Liver (tissue), 9 donors: Measurements from ENCODE around the gene KLF13. TPM values are rescaled to one million over a fixed set of nuclear protein-coding genes. Genes with fewer than 3 reads are reported as not detected.

Experiments
- DNase-seq: peaks from one replicate; pipeline ENCODE4 v3.0.0-alpha.2; 2017; ENCODE audit warnings: low spot score
- H3K27ac ChIP-seq, 2 donors: one replicate each; pipeline ENCODE4 v1.7.0; 2013; ENCODE audit warnings: inconsistent platforms in 2 of 2, low read length in 2 of 2, control low read depth in 1 of 2, low read depth in 1 of 2, mild to moderate bottlenecking in 1 of 2
- H3K27me3 ChIP-seq, 4 donors: one replicate each; pipeline versions ENCODE4 v1.6.1 to v1.7.0; 2013; ENCODE audit warnings: low read length in 3 of 4, inconsistent platforms in 1 of 4, mild to moderate bottlenecking in 1 of 4, moderate library complexity in 1 of 4; ENCODE audit not compliant: control insufficient read depth in 4 of 4, insufficient read depth in 4 of 4
- H3K36me3 ChIP-seq, 4 donors: one replicate each; pipeline versions ENCODE4 v1.6.1 to v1.7.0; 2013; ENCODE audit warnings: low read length in 3 of 4, mild to moderate bottlenecking in 3 of 4, low read depth in 1 of 4, moderate library complexity in 1 of 4; ENCODE audit not compliant: control insufficient read depth in 4 of 4, insufficient read depth in 3 of 4
- H3K4me1 ChIP-seq, 4 donors: one replicate each; pipeline versions ENCODE4 v1.6.1 to v1.7.0; 2013; ENCODE audit warnings: low read length in 3 of 4, mild to moderate bottlenecking in 3 of 4, moderate library complexity in 1 of 4; ENCODE audit not compliant: control insufficient read depth in 4 of 4, insufficient read depth in 4 of 4
- H3K4me3 ChIP-seq, 3 donors: one replicate each; pipeline versions ENCODE4 v1.6.1 to v1.7.0; 2013; ENCODE audit warnings: low read length in 3 of 3, control low read depth in 1 of 3, low read depth in 1 of 3, mild to moderate bottlenecking in 1 of 3
- H3K9ac ChIP-seq, 2 donors: one replicate each; pipeline ENCODE4 v1.7.0; 2013; ENCODE audit warnings: low read length in 2 of 2, mild to moderate bottlenecking in 2 of 2, moderate library complexity in 2 of 2, control low read depth in 1 of 2, low read depth in 1 of 2
- H3K9me3 ChIP-seq, 4 donors: one replicate each; pipeline versions ENCODE4 v1.6.1 to v1.7.0; 2013; ENCODE audit warnings: low read length in 3 of 4; ENCODE audit not compliant: control insufficient read depth in 4 of 4
- ATF3 ChIP-seq: IDR thresholded peaks from 2 replicates; pipeline ENCODE4 v1.6.1; 2016; ENCODE audit warnings: antibody characterized with exemption
- CTCF ChIP-seq: fragments of 150-350 bp; IDR thresholded peaks from 2 replicates; pipeline ENCODE4 v1.5.1; 2017; ENCODE audit warnings: improper control_type of control experiment, low read depth, low read length; ENCODE audit not compliant: missing input control
- FOXA1 ChIP-seq: IDR thresholded peaks from 2 replicates; pipeline ENCODE4 v1.6.1; 2016; ENCODE audit warnings: antibody characterized with exemption
- GABPA ChIP-seq, 2 donors: IDR thresholded peaks in 1 of 2; conservative IDR thresholded peaks in 1 of 2; 2 replicates each; pipeline ENCODE4 v1.6.1; 2016; ENCODE audit warnings: antibody characterized with exemption in 2 of 2, mild to moderate bottlenecking in 1 of 2, moderate library complexity in 1 of 2
- HNF4A ChIP-seq, 2 donors: conservative IDR thresholded peaks; 2 replicates each; pipeline ENCODE4 v1.6.1; 2016; ENCODE audit warnings: antibody characterized with exemption in 2 of 2, mild to moderate bottlenecking in 2 of 2
- RAD21 ChIP-seq, 2 donors: IDR thresholded peaks; 2 replicates each; pipeline ENCODE4 v1.6.1; 2016; ENCODE audit warnings: antibody characterized with exemption in 2 of 2, mild to moderate bottlenecking in 2 of 2
- TAF1 ChIP-seq: conservative IDR thresholded peaks from 2 replicates; pipeline ENCODE4 v1.6.1; 2016; ENCODE audit warnings: antibody characterized with exemption, mild to moderate bottlenecking
- WGBS: extraction: QIAGEN DNeasy Blood & Tissue Kit; methylation state at CpG from one replicate; pipeline ENCODE4 v1.1.7; 2013; 5-methylcytosine and 5-hydroxymethylcytosine counted together
- polyA plus RNA-seq, 2 donors: library from polyadenylated mRNA; stranded (reverse) in 1 of 2; unstranded in 1 of 2; fragments of 200-250 nt in 1 of 2; fragments of >200 nt in 1 of 2; fragmentation: Nextera tagmentation in 1 of 2; extraction: Ambion mirVana in 1 of 2; gene quantifications; one replicate each; pipeline versions ENCODE4 v1.2.1 to v1.2.3, GENCODE V29; 2013 to 2015
- total RNA-seq, 2 donors: library from RNA; depleted of rRNA; stranded (reverse); fragments of >200 nt; gene quantifications; one replicate each; pipeline ENCODE4 v1.2.3, GENCODE V29; 2014
- TF ChIP-seq, protein P1 (sequence below): IDR thresholded peaks from 2 replicates; pipeline ENCODE4 v1.6.1; 2016; ENCODE audit warnings: antibody characterized with exemption, mild to moderate bottlenecking
- TF ChIP-seq, protein P2 (sequence below): IDR thresholded peaks from 2 replicates; pipeline ENCODE4 v1.6.1; 2016; ENCODE audit warnings: antibody characterized with exemption
- donor health status: healthy.
- donor health status: healthy.
- donor health status: healthy.
- donor health status: healthy.
- donor health status: healthy.

The KLF13 gene
- total and polyA plus RNA-seq, 4 donors, result 17.4 to 77.1 (median 57.5) TPM

DNA sequence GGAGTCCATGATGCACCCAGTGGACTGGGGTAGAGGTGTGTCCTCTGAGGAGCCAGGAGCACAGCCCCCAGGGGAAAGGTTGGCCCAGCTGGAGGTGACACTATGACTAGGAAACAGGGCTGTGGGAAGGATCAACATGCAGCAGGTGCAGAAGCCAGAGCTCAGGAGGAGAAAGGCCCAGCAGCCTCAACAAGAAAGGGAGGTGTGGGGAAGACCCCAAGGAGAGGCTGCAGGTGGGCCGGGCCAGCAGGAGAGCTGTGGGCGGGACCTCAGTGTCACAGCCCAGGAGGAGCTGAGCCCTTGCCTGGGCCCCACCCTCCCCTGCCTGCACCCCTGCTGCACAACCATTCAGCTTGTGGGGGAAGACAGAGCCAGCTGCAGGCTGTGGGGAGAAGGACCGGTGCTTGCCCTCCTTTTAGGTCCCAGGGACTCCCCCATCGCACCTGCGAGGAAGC is 18.4 kb upstream of the KLF13 start:
- Histone ChIP-seq H3K9ac (no peak overlapping the region), H3K27me3 (no peaks in the 10 kb centered on the region), H3K36me3 (no peaks in the 10 kb centered on the region), H3K9me3 (no peaks in the 10 kb centered on the region), H3K27ac (no peak overlapping the region), H3K4me3 (no peak overlapping the region), H3K4me1 (peaks cover 8 to 18% (median 14%) of the 10 kb centered on the region in 4 donors)
- DNase-seq, result peak; percentile 75
- TF ChIP-seq, protein P1, sequence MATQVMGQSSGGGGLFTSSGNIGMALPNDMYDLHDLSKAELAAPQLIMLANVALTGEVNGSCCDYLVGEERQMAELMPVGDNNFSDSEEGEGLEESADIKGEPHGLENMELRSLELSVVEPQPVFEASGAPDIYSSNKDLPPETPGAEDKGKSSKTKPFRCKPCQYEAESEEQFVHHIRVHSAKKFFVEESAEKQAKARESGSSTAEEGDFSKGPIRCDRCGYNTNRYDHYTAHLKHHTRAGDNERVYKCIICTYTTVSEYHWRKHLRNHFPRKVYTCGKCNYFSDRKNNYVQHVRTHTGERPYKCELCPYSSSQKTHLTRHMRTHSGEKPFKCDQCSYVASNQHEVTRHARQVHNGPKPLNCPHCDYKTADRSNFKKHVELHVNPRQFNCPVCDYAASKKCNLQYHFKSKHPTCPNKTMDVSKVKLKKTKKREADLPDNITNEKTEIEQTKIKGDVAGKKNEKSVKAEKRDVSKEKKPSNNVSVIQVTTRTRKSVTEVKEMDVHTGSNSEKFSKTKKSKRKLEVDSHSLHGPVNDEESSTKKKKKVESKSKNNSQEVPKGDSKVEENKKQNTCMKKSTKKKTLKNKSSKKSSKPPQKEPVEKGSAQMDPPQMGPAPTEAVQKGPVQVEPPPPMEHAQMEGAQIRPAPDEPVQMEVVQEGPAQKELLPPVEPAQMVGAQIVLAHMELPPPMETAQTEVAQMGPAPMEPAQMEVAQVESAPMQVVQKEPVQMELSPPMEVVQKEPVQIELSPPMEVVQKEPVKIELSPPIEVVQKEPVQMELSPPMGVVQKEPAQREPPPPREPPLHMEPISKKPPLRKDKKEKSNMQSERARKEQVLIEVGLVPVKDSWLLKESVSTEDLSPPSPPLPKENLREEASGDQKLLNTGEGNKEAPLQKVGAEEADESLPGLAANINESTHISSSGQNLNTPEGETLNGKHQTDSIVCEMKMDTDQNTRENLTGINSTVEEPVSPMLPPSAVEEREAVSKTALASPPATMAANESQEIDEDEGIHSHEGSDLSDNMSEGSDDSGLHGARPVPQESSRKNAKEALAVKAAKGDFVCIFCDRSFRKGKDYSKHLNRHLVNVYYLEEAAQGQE, result no peak
- 86% methylated on average over 5 of the region's 5 CpGs for WGBS

GRCh38 chr15:31309893-31310606 is 16.6 kb upstream of the KLF13 start:
- Histone ChIP-seq H3K4me3 (no peak overlapping the region), H3K4me1 (peaks cover 0 to under 1% (median under 1%) of the 10 kb centered on the region in 4 donors), H3K9me3 (peaks cover 0 to 5% (median 1%) of the 10 kb centered on the region in 4 donors), H3K27ac (no peak overlapping the region), H3K36me3 (no peaks in the 10 kb centered on the region), H3K27me3 (no peaks in the 10 kb centered on the region), H3K9ac (no peak overlapping the region)
- DNase-seq, result peak; percentile 32
- WGBS, result 83% methylated on average over 9 of the region's 9 CpGs
- TF ChIP-seq HNF4A (conservative IDR thresholded peaks at IDR 0.05) (no peak), RAD21 (IDR thresholded peaks at IDR 0.05) (no peak), CTCF (no peak), TAF1 (no peak), GABPA (IDR thresholded peaks at IDR 0.05 in 1 of 2, conservative IDR thresholded peaks at IDR 0.05 in 1 of 2) (no peak)
- TF ChIP-seq, protein P2, sequence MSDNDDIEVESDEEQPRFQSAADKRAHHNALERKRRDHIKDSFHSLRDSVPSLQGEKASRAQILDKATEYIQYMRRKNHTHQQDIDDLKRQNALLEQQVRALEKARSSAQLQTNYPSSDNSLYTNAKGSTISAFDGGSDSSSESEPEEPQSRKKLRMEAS, result no peak

- DNase-seq, result peak; percentile 20
- H3K4me1 ChIP-seq, result peaks cover 0 to 2% (median under 1%) of the 10 kb centered on the region in 4 donors
- TF ChIP-seq RAD21 (IDR thresholded peaks at IDR 0.05), result no peak
- no peak for TF ChIP-seq FOXA1
- TF ChIP-seq ATF3, result no peak
- TF ChIP-seq CTCF, result no peak
- no peak for TF ChIP-seq TAF1
- peaks cover 0 to 5% (median 1%) of the 10 kb centered on the region in 4 donors for H3K9me3 ChIP-seq
- no peaks in the 10 kb centered on the region for H3K36me3 ChIP-seq
- H3K27me3 ChIP-seq, result no peaks in the 10 kb centered on the region
- H3K27ac ChIP-seq, result no peak overlapping the region
- no peak overlapping the region for H3K4me3 ChIP-seq
- 92% methylated on average over 18 of the region's 18 CpGs for WGBS
- H3K9ac ChIP-seq, result no peak overlapping the region
Measured at GRCh38 chr15:31311735-31312619, 14.7 kb upstream of the KLF13 start.
